ENCODE data around the gene INSR.

- TF ChIP-seq CTCF (IDR thresholded peaks at IDR 0.05; ENCODE audit: low read depth, low read length) (no peak), EZH2phosphoT487 (IDR thresholded peaks at IDR 0.05; ENCODE audit: low read depth) (no peak)
Observed at GRCh38 chr19:7119582-7119981, 174.6 kb downstream of the INSR start.
